22Rv1 (cell line): Measurements from ENCODE around the gene SV2C.

Source experiments
- CTCF ChIP-seq: fragments of 450-650 bp; IDR thresholded peaks from 2 replicates; pipeline ENCODE4 v1.5.1; 2017; ENCODE audit warnings: mild to moderate bottlenecking
- ZFX ChIP-seq: fragments of 450-650 bp; IDR thresholded peaks from 2 replicates; pipeline ENCODE4 v1.6.1; 2017; ENCODE audit warnings: antibody characterized with exemption, borderline replicate concordance

- no peak for TF ChIP-seq CTCF
- no peak for TF ChIP-seq ZFX
Observed at GRCh38 chr5:76325326-76325725, 242.1 kb downstream of the SV2C start.
